Raji (cell line): ENCODE measurements around the gene PLSCR4.

Experiments used
- POLR2A ChIP-seq: IDR thresholded peaks from 2 replicates; pipeline ENCODE4 v1.6.1; 2011; ENCODE audit warnings: low read depth, low read length, control low read depth; ENCODE audit not compliant: insufficient read depth

PLSCR4 gene

DNA sequence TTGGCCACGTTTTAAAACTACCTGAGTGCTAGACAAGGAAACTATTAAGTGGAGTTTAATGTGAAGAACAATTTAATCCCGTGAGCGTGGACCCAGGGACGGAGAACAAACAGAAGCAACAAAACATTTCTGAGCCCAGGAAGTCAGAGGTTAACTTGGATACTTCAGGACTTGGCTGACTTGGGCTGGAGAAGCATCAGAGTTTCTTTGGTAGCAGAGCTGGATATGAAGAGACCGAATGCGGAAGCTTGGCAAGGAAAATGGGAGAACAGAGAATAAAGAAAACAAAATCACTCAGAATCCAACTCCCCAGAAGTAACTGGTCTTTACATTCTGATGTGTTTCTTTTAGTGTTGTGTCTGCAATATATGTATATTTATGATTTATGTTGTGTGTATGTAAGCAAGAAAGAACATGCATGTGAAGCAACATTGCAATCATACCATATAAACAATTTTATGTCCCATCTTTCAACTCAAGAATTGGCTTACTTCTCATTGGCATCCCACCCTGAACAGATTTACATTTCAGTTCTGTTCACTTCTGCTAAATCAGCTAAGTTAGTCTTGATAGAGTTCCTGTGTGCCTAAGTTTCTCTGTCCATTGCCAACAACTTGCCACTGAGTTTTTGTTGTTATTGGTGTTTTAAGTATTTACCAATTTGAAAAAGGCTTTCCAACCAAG, 72.8 kb downstream of the PLSCR4 start:
- TF ChIP-seq POLR2A: no peak

DNA sequence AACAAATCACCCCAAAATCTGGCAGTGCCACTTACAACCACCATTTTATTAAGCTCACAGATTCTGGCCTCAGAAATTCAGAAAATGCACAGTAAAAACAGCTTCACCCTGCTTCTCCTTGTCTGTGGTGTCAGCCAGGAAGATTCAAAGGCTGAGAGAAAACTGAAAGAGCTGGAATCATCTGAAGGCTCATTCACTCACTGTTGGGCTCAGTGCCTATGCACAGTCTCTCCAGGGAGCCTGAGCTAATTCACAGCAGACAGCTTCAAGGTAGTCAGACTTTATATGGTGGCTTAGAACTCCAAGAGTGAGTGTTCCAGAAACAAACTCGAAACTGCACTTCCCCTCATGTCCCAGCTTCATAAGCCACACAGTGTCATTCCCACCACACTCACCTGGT, 73.4 kb downstream of the PLSCR4 start:
- no peak for TF ChIP-seq POLR2A

DNA sequence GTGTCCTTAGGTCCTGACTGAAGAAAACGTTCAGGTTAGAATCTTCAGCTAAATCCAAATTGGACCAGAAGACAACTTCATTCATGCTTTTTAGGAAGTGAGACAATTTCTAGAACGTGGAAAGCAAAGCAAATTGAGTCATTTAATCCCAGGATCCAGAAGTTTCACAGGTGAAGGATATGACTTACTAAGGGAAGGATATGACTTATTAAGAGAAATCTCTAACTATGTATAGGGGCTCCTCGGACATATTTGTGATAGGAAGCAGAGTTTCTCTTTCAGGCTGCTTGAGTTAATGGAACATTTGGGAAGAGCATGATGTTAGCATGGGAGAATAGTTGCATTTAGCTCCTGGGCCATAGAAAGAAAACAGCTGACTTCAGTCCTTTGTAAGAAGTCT, 73.8 kb downstream of the PLSCR4 start:
- TF ChIP-seq POLR2A: no peak

GRCh38 chr3:146172586-146172985, 78.3 kb downstream of the PLSCR4 start:
- TF ChIP-seq POLR2A: no peak

- TF ChIP-seq POLR2A: no peak
Measured at GRCh38 chr3:146170591-146170990, 80.3 kb downstream of the PLSCR4 start.

- TF ChIP-seq POLR2A: no peak
Measured at GRCh38 chr3:146169891-146170290, 81.0 kb downstream of the PLSCR4 start.

DNA sequence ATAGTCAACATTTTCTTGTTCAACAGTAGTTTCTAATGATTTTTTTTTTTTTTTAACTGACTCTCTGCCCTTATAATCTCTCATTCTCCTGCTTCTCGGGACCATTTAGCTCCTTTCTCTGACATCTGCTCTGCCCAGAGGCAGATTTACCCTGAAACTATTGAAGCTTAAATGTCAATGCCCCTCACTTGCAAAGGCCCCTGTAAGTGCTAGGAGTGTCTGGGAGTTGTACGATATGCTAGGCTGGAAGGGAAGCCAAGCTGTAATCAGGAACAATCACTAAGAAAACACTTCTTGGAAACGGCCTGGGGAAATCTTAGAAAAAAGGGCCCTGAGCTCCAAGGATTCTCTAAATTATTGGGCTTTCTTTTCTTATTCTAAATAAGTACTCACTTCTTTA, 84.1 kb downstream of the PLSCR4 start:
- TF ChIP-seq POLR2A: no peak

GRCh38 chr3:146166415-146166821, 84.5 kb downstream of the PLSCR4 start:
- TF ChIP-seq POLR2A: no peak

- no peak for TF ChIP-seq POLR2A
Measured at GRCh38 chr3:146165877-146166276, 85.0 kb downstream of the PLSCR4 start.

GRCh38 chr3:146164971-146165769, 85.7 kb downstream of the PLSCR4 start:
- TF ChIP-seq POLR2A: no peak

DNA sequence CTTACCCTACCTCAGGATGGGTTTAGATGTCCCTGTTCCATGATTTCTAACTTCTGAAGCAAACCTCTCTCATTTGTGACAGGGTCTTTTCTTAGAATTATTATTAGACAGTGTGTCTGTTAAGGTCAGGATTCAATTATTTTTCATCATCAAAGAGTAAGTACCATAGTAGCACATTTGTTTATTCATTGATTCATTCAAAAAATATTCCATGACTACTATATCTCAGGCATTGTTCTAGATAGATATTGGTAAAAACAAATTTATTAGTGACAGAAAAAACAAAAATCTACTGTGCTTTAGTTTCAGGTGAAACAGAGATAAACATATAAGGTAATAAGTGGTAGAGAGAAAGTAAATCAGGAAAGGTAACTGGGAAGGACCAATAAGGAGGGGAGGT, 86.4 kb downstream of the PLSCR4 start:
- TF ChIP-seq POLR2A: no peak

DNA sequence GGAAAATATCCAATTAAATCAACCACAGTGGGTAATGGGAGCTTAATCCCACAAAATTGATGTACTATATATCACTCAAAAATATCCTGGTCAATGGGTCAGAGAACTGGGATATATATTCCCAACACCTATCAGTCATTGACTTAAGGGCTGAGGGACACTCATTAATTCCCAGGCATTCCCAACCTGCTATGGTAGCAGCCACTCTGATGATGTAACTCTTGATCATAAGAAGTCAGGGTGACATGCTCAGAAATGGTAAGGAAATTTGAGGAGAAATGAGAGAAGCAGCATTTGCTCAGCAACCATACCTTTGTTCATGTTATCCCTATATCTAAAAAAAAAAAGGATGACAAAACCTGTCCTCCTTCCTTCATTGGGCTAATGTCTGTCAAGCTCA, 86.8 kb downstream of the PLSCR4 start:
- TF ChIP-seq POLR2A: no peak

DNA sequence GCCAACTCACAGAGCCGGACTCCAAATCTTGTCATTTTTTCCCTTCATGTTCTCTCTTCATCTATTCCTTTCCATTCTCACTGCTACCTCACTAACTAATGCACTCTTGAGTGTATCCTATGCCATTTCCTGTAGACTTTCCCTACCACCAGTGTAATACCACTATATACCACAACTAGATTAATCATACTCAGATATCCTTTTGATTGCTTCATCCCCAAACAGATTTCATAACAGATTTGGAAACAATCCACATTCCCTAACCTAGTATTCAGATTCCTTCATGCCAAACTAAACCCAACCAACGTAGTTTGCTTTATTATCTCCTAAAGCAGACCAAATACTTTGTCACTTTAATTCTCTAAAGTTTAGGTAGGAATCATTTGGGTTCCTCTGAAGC, 87.3 kb downstream of the PLSCR4 start:
- no peak for TF ChIP-seq POLR2A

GRCh38 chr3:146162561-146162960, 88.3 kb downstream of the PLSCR4 start:
- TF ChIP-seq POLR2A: no peak

GRCh38 chr3:146161663-146162002, 89.3 kb downstream of the PLSCR4 start:
- no peak for TF ChIP-seq POLR2A

DNA sequence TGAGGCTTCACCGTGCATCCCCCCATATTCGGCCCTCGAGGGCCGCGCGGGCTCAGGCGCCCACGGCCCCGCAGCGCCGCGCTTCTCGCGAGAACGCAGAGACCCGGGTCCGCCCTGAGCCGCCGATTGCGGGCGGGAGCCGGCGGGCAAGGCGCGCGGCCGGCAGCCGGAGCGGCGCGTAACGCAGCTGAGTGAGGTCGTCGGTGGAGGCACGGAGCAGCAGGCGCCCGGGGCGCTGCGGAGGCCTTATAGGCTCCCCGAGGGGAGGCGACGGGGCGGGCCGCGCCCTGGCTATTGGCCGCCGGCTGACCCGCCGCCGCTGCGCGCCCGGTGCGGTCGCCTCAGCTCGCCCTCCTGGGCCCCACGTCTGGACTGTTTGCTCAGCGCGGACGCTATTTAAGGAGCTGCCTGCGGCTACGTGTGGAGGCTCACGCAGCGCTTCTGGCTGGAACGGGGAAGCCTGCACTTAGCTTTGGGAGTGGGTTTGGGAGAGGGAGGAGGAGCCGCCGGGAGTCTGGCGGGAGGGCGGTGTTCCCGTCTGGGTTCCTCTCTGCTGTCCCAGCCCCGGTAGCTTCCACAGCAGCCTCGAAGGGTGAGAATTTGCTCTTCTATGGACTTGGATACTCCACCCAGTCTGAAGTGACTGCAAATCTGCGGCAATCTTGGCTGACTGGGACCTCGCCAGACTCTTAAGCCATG, 89.8 kb downstream of the PLSCR4 start, which contains the start of gene PLOD2:
TSS of gene PLOD2 (minus strand) at position 221 of the 699 bp plus-strand sequence. CDS start at position 26, 195 bp downstream.
- no peak for TF ChIP-seq POLR2A

DNA sequence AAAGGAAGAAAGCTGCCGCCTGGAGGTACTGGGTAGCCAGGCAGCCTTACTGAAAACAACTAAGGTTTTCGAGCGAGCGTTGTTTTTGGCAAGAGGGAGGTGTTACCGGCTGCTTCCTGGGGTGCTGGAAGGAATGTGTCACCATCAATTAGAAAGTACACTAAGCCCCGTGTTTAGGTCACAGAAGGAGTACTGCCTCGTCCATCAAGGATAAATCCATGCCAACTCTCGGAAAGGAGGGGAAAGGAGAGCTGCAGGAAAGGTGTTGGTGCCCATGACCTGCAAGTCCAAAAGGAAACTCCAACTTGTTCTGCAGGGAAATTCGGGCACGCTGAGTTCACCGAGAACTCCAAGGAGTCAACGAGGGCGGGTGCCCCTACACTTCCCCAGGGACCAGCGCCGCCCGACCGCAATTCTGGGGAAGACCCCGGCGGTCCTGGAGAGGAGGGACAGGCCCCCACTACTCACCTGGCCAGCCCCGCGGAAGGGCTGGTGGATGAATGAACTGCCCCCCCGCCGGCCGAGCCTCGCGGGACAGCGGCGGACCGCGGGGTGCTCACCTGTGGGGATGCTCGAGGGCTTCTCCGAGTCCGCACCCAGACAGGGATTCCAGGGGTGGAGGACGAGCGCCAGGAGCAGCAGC, 90.5 kb downstream of the PLSCR4 start:
- no peak for TF ChIP-seq POLR2A
